ENCODE results near the gene WNT9B.
A peak's percentile ranks its signal among the peaks of the same experiment; 100 is the strongest.

The WNT9B gene

GRCh38 chr17:46851029-46851741 lies at the start of gene WNT9B:
Gene WNT9B, plus strand, starts transcription at chr17:46851583. Its CDS starts 56 bp downstream, at chr17:46851639.
- peak within 1 kb of the TSS; percentile 42 for H3K4me3 ChIP-seq (ENCODE audit: low read length)
- no peak for TF ChIP-seq CTCF (conservative IDR thresholded peaks at IDR 0.05; ENCODE audit: low read depth, low read length)
- DNase-seq (ENCODE audit: low read depth) = no peak

- H3K4me3 ChIP-seq (ENCODE audit: low read length) = no peak overlapping the region
- TF ChIP-seq CTCF (conservative IDR thresholded peaks at IDR 0.05; ENCODE audit: low read depth, low read length) = no peak
- DNase-seq (ENCODE audit: low read depth) = no peak
Measured at GRCh38 chr17:46802800-46803199, 48.6 kb upstream of the WNT9B start.

- no peak for DNase-seq (ENCODE audit: low read depth)
- H3K4me3 ChIP-seq (ENCODE audit: low read length) = no peak overlapping the region
Measured at GRCh38 chr17:46803544-46803943, 47.8 kb upstream of the WNT9B start.

GRCh38 chr17:46805771-46806170 lies 45.6 kb upstream of the WNT9B start:
- no peak for TF ChIP-seq CTCF (conservative IDR thresholded peaks at IDR 0.05; ENCODE audit: low read depth, low read length)
- no peak for DNase-seq (ENCODE audit: low read depth)
- H3K4me3 ChIP-seq (ENCODE audit: low read length) = no peak overlapping the region

More at GRCh38 chr17:46803544-46803943, 47.8 kb upstream of the WNT9B start:
- TF ChIP-seq CTCF (conservative IDR thresholded peaks at IDR 0.05; ENCODE audit: low read depth, low read length) = no peak

GRCh38 chr17:46809110-46809571 lies 42.2 kb upstream of the WNT9B start:
- DNase-seq (ENCODE audit: low read depth) = no peak
- TF ChIP-seq CTCF (conservative IDR thresholded peaks at IDR 0.05; ENCODE audit: low read depth, low read length) = no peak
- H3K4me3 ChIP-seq (ENCODE audit: low read length) = no peak overlapping the region

GRCh38 chr17:46810837-46811236 lies 40.5 kb upstream of the WNT9B start:
- TF ChIP-seq CTCF (conservative IDR thresholded peaks at IDR 0.05; ENCODE audit: low read depth, low read length) = no peak
- no peak for DNase-seq (ENCODE audit: low read depth)
- H3K4me3 ChIP-seq (ENCODE audit: low read length) = no peak overlapping the region

GRCh38 chr17:46811978-46812583 lies 39.3 kb upstream of the WNT9B start:
- TF ChIP-seq CTCF (conservative IDR thresholded peaks at IDR 0.05; ENCODE audit: low read depth, low read length) = no peak
- no peak overlapping the region for H3K4me3 ChIP-seq (ENCODE audit: low read length)
- peak; percentile 2 for DNase-seq (ENCODE audit: low read depth)

All from retinal pigment epithelial cell (primary cell).